ENCODE measurements around the gene ILF3. TPM values are rescaled to one million over a fixed set of nuclear protein-coding genes. Genes with fewer than 3 reads are reported as not detected.

The ILF3 gene
- total and polyA plus RNA-seq, 10 of the 15 experiments (the other 5 are each of a cell fraction or from before 2014, with no cell fraction given), result 28.1 to 383 (median 176) TPM

GRCh38 chr19:10640361-10640760 is 13.8 kb upstream of the ILF3 start:
- ChIA-PET RAD21 (ENCODE audit: unreplicated experiment) (interaction anchor here (0.7 to 12.9 kb wide), 6 partner anchors 35 to 99 kb away, joined by 3 to 250 read pairs (median 5); no protein-coding TSS in a partner anchor), POLR2A (interaction anchor here (0.6 to 3.0 kb wide), 6 partner anchors 36 to 215 kb away, joined by 3 to 15 read pairs (median 5); partner anchors contain the start of gene QTRT1), SMC1A (ENCODE audit: uncharacterized antibody, unreplicated experiment) (interaction anchor here (2.0 to 15.7 kb wide), 3 partner anchors 9 to 58 kb away, joined by 7 to 252 read pairs (median 10); no protein-coding TSS in a partner anchor), CTCF (interaction anchor here (3.0 to 12.8 kb wide), 3 partner anchors 37 to 60 kb away, joined by 10 to 397 read pairs (median 27); partner anchors contain the start of gene QTRT1)
- peaks cover 4 to 17% of the 10 kb centered on the region in 2 experiments; a peak in 3 of 4 replicates for H3K36me3 ChIP-seq (ENCODE audit: control insufficient read depth in 2 of 2, insufficient read depth in 2 of 2, low read length in 1 of 2)
- no peak overlapping the region for H2AFZ ChIP-seq (ENCODE audit: control insufficient read depth, low read depth, low read length)
- intact Hi-C loops (cut with micrococcal nuclease; ENCODE audit: unreplicated experiment), result loop anchor here (5.0 kb wide), 1 partner anchor 38 kb away; no protein-coding TSS in a partner anchor
- no peaks in the 10 kb centered on the region for H3K27me3 ChIP-seq (replicated peaks in 1 of 2; ENCODE audit: control insufficient read depth in 2 of 2, insufficient read depth in 2 of 2, low read length in 1 of 2)
- TF ChIP-seq CEBPZ (IDR thresholded peaks at IDR 0.05; ENCODE audit: low read depth, low read length), result no peak
- TF ChIP-seq PML (IDR thresholded peaks at IDR 0.05; ENCODE audit: low read length), result no peak
- no peak for TF ChIP-seq PAX8 (IDR thresholded peaks at IDR 0.05)
- TF ChIP-seq ZNF622 (IDR thresholded peaks at IDR 0.05), result no peak
- TF ChIP-seq NKRF (conservative IDR thresholded peaks at IDR 0.05), result no peak
- no peak for TF ChIP-seq MTA3 (IDR thresholded peaks at IDR 0.05; ENCODE audit: borderline replicate concordance, low read length)
- TF ChIP-seq POU2F2 (IDR thresholded peaks at IDR 0.05; ENCODE audit: borderline replicate concordance, low read depth, low read length), result no peak
- no peak for TF ChIP-seq FOXM1 (IDR thresholded peaks at IDR 0.05; ENCODE audit: low read depth, low read length)
- TF ChIP-seq JUND (IDR thresholded peaks at IDR 0.05; ENCODE audit: low read depth, low read length), result no peak
- H3K4me2 ChIP-seq (ENCODE audit: control insufficient read depth, insufficient read depth), result no peak overlapping the region
- in situ Hi-C loops (cut with MboI), result loop anchor here (5.0 kb wide), 1 partner anchor 58 kb away; no protein-coding TSS in a partner anchor
- no peak overlapping the region for H3K4me3 ChIP-seq
- H3K9me3 ChIP-seq (replicated peaks; ENCODE audit: control insufficient read depth, insufficient read depth, low read length), result no peaks in the 10 kb centered on the region
- no peaks in the 10 kb centered on the region for H4K20me1 ChIP-seq (ENCODE audit: control insufficient read depth, insufficient read depth)
- H3K4me1 ChIP-seq (ENCODE audit: control insufficient read depth, insufficient read depth, low read length), result peaks cover 6% of the 10 kb centered on the region
- BruUV-seq (replicated peaks), result no TSS peak
- H3K9ac ChIP-seq (ENCODE audit: control insufficient read depth, insufficient read depth, low read length), result no peak overlapping the region
- FAIRE-seq, result peak; percentile 23
- 57% methylated on average over 2 of the region's 2 CpGs for WGBS (ENCODE audit: insufficient coverage, insufficient replicate concordance, low lambda C conversion rate, missing lambda C conversion rate)
- DNase-seq (ENCODE audit: low read depth, low spot score), result no peak
- H3K79me2 ChIP-seq (ENCODE audit: control insufficient read depth, insufficient read depth, low read length), result no peaks in the 10 kb centered on the region
- H3K27ac ChIP-seq (ENCODE audit: control insufficient read depth, insufficient read depth), result no peak overlapping the region
- ATAC-seq, result no peak
